OCI-LY7 (cell line): ENCODE data around the gene STAG3. TPM values are rescaled to one million over a fixed set of nuclear protein-coding genes. Genes with fewer than 3 reads are reported as not detected.
A peak's percentile ranks its signal among the peaks of the same experiment; 100 is the strongest.
"Not testable (repeated sequence)": the region's sequence is repeated elsewhere in the genome, so short reads cannot be mapped to it uniquely, and the experiment has no call there.

Experiments used
- BruUV-seq: library from RNA; stranded (reverse); fragments of 400-500 nt; replicated peaks from 2 replicates; lab custom pipeline; 2021; lab: Mats Ljungman, UMichigan
- CTCF ChIA-PET: fragments of 300-600 bp; sonication (Branson Sonifier 250); formaldehyde crosslinking; loops from one replicate; lab custom pipeline; 2022; ENCODE audit warnings: antibody characterized with exemption; ENCODE audit not compliant: unreplicated experiment; lab: Charles Lee
- POLR2A ChIA-PET: fragments of 300-600 bp; sonication (Branson Sonifier 250); formaldehyde crosslinking; loops from one replicate; lab custom pipeline; 2022; ENCODE audit warnings: antibody characterized with exemption; lab: Charles Lee
- DNase-seq: peaks from one replicate; pipeline ENCODE4 v3.0.0-alpha.2; 2015; ENCODE audit warnings: low spot score
- H2AFZ ChIP-seq: fragments of 200-600 bp; sonication (generic), shearing (Covaris generic); 2 replicates; pipeline ENCODE4 v1.6.1; 2014; ENCODE audit warnings: mild to moderate bottlenecking, antibody characterized with exemption, low read length, moderate library complexity
- H3K27ac ChIP-seq: fragments of 200-600 bp; sonication (generic); 2 replicates; pipeline ENCODE4 v1.5.1; 2014; ENCODE audit warnings: mixed run types, low read depth, mild to moderate bottlenecking, moderate library complexity, low read length, inconsistent platforms; ENCODE audit not compliant: poor library complexity, severe bottlenecking
- H3K36me3 ChIP-seq: fragments of 200-600 bp; sonication (generic); 2 replicates; pipeline ENCODE4 v1.6.1; 2014; ENCODE audit warnings: mild to moderate bottlenecking, antibody characterized with exemption, low read length, moderate library complexity, mixed read lengths; ENCODE audit not compliant: insufficient read depth
- H3K4me1 ChIP-seq: fragments of 200-600 bp; sonication (generic); 2 replicates; pipeline ENCODE4 v1.5.1; 2014; ENCODE audit warnings: mild to moderate bottlenecking, low read length; ENCODE audit not compliant: insufficient read depth, poor library complexity, severe bottlenecking
- H3K4me2 ChIP-seq: fragments of 200-600 bp; sonication (generic); 2 replicates; pipeline ENCODE4 v1.6.1; 2014; ENCODE audit warnings: mild to moderate bottlenecking, low read length
- H3K4me3 ChIP-seq: fragments of 200-600 bp; sonication (generic); 2 replicates; pipeline ENCODE4 v1.5.1; 2014; ENCODE audit warnings: mild to moderate bottlenecking, low read depth, low read length; ENCODE audit not compliant: poor library complexity, severe bottlenecking
- H3K79me2 ChIP-seq: fragments of 200-600 bp; sonication (generic); 2 replicates; pipeline ENCODE4 v1.6.1; 2016; ENCODE audit warnings: low read depth, mild to moderate bottlenecking, low read length, moderate library complexity, mixed read lengths; ENCODE audit not compliant: insufficient read depth
- H3K9me2 ChIP-seq: fragments of 200-600 bp; sonication (generic); 2 replicates; pipeline ENCODE4 v1.6.1; 2016; ENCODE audit warnings: mild to moderate bottlenecking, low read length, mixed read lengths; ENCODE audit not compliant: insufficient read depth
- H3K9me3 ChIP-seq: fragments of 200-600 bp; sonication (generic); 2 replicates; pipeline ENCODE4 v1.6.1; 2014; ENCODE audit warnings: mild to moderate bottlenecking, mixed run types, low read length, mixed read lengths
- H4K20me1 ChIP-seq: fragments of 200-600 bp; sonication (generic); 2 replicates; pipeline ENCODE4 v1.6.1; 2014; ENCODE audit warnings: mild to moderate bottlenecking, antibody characterized with exemption, low read length, moderate library complexity, mixed read lengths; ENCODE audit not compliant: insufficient read depth
- intact Hi-C: fragments of 100-400 bp; cut with micrococcal nuclease; formaldehyde crosslinking; loops from one replicate; pipeline ENCODE4 v1.10.0; 2022; ENCODE audit not compliant: unreplicated experiment
- total RNA-seq, 2 experiments: library from RNA; depleted of rRNA in 1 of 2; stranded (reverse); fragments of >200 nt in 1 of 2; shearing (Covaris generic) in 1 of 2; gene quantifications; 2 replicates each; pipeline ENCODE4 v1.2.3, GENCODE V29; 2014 to 2022

STAG3 gene
- total RNA-seq, 2 experiments from 2014 or later, result 70.2 to 82.8 TPM

DNA sequence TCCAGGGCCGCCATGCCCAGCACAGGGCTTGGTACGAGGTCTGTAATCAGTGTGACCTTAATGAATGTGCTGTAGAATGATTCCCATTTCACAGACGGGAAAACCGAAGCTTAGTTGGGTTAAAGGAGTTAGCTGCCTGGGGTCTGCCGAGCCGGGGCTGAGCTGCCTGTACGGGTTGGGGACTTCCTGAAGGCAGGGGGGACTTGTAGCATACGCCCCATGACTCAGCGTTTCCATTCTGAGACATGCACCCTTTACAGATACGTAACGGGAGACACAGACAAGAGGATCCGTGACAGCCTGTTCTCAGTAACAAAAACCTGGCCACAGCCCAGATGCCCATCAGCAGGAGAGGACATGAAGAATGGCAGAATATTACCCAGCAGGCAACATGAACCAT, 65.7 kb downstream of the STAG3 start:
- POLR2A ChIA-PET, H3K27ac ChIP-seq: not testable (repeated sequence)

DNA sequence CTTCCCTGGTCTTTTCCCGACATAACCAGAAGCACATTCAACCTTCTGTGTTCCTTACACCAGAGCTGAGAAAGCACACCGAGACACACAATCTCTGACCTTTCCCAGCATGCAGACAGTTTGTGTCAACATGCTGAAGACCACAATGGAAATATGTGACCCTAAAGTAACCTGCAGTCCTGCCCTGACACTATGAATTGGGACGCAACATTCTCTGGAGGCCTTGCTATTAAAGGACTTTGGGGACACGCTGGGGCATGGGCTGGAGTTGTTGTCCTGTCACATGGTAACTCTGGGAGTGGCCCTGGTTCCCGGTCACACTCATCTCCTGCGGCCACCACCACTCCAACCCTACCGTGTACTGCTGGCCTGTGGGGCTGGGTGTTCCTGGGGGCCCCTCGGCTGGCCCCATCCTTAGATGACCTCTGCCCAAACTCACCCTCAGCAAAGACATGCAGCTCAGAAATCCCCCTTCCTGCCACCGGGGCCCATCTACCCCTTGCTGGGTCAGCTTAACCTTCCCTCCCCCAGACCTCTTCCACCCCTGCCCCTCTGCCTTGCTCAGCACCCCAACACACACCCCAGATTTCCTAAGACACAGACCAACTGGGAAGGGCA, 67.4 kb downstream of the STAG3 start:
- H4K20me1 ChIP-seq, H3K9me3 ChIP-seq, H3K36me3 ChIP-seq, H3K4me2 ChIP-seq, H3K4me1 ChIP-seq, H2AFZ ChIP-seq, H3K9me2 ChIP-seq, H3K4me3 ChIP-seq, intact Hi-C loops, BruUV-seq, H3K79me2 ChIP-seq, CTCF ChIA-PET, H3K27ac ChIP-seq, POLR2A ChIA-PET, DNase-seq: not testable (repeated sequence)

More for the DNA sequence above, 65.7 kb downstream of the STAG3 start:
- BruUV-seq, intact Hi-C loops, H3K4me3 ChIP-seq, H3K4me1 ChIP-seq, H4K20me1 ChIP-seq, CTCF ChIA-PET, H3K9me2 ChIP-seq, H3K9me3 ChIP-seq, DNase-seq, H3K36me3 ChIP-seq, H2AFZ ChIP-seq, H3K79me2 ChIP-seq: not testable (repeated sequence)
- H3K4me2 ChIP-seq, result peak overlapping the region; percentile 29; the same call in 1 of the 2 replicates

DNA sequence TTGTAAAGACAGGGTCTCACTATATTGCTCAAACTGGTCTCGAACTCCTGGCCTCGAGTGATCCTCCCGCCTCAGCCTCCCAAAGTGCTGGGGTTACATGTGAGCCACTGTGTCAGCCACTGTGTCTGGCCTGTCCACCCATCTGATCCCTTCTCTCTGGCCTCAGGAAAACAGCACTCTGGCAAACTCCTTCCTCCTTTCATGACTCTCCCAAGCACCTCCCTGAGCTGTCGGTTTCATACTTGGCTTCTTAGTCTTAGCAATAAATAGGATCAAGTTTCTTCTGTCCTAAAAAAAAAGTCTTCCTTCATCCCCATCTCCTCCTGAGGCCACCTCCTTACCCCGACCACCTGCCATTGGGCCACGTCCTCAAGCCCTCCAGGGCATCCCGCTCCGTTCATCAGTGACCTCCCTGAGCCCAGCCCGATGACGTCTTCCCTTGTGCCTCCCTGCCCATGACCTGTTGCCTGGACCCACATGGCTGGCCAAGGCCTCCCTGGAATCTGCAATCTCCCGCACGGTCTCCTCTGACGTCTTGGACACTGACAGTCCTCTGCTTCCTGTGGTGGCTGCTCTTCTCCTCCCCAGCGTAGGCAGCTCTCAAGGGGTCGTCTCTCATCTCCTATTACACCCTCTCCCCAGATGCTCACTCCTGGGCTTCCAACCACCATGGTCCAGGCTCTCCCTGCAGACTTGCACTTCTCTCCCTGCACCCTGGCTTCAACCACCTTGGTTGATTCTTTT, 68.6 kb downstream of the STAG3 start:
- H3K4me1 ChIP-seq, CTCF ChIA-PET, H3K9me2 ChIP-seq, H3K4me3 ChIP-seq, DNase-seq, H3K79me2 ChIP-seq, POLR2A ChIA-PET, H3K36me3 ChIP-seq, H3K27ac ChIP-seq, H3K4me2 ChIP-seq, H2AFZ ChIP-seq, H3K9me3 ChIP-seq, H4K20me1 ChIP-seq, intact Hi-C loops, BruUV-seq: not testable (repeated sequence)

DNA sequence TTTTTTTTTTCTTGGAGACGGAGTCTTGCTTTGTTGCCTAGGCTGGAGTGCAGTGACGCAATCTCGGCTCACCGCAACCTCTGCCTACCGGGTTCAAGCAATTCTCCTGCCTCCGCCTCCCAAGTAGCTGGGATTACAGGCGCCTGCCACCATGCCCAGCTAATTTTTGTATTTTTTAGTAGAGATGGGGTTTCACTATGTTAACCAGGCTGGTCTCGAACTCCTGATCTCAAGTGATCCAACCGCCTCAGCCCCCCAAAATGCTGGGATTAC, 69.1 kb downstream of the STAG3 start:
- H2AFZ ChIP-seq, intact Hi-C loops, DNase-seq, H4K20me1 ChIP-seq, H3K36me3 ChIP-seq, H3K4me2 ChIP-seq, H3K9me3 ChIP-seq, BruUV-seq, H3K79me2 ChIP-seq, H3K4me3 ChIP-seq, POLR2A ChIA-PET, CTCF ChIA-PET, H3K27ac ChIP-seq, H3K4me1 ChIP-seq, H3K9me2 ChIP-seq: not testable (repeated sequence)
